Smooth muscle cell (in vitro differentiated cells): Measurements from ENCODE around the gene GPATCH1. TPM values are rescaled to one million over a fixed set of nuclear protein-coding genes. Genes with fewer than 3 reads are reported as not detected.

Experiments used
- DNase-seq: peaks from one replicate; lab custom pipeline; 2025; ENCODE audit not compliant: unreplicated experiment; lab: John Stamatoyannopoulos, UW
- H2AFZ ChIP-seq: fragments of 200-600 bp; sonication (generic); 2 replicates; pipeline ENCODE4 v1.6.0; 2016; ENCODE audit warnings: antibody characterized with exemption, low read depth, mild to moderate bottlenecking
- H3F3A ChIP-seq: fragments of 200-600 bp; sonication (generic); 2 replicates; pipeline ENCODE4 v1.6.0; 2017; ENCODE audit warnings: antibody characterized with exemption, low read depth
- H3K27ac ChIP-seq: fragments of 200-600 bp; sonication (generic); 2 replicates; pipeline ENCODE4 v1.5.1; 2016; ENCODE audit warnings: low read depth, mild to moderate bottlenecking
- H3K27me3 ChIP-seq: fragments of 200-600 bp; sonication (generic); 2 replicates; pipeline ENCODE4 v1.6.1; 2016; ENCODE audit warnings: low read depth, mild to moderate bottlenecking
- H3K36me3 ChIP-seq: fragments of 200-600 bp; sonication (generic); 2 replicates; pipeline ENCODE4 v1.5.1; 2016; ENCODE audit warnings: low read depth
- H3K4me1 ChIP-seq: fragments of 200-600 bp; sonication (generic); 2 replicates; pipeline ENCODE4 v1.5.1; 2016; ENCODE audit warnings: low read depth
- H3K4me2 ChIP-seq: fragments of 200-600 bp; sonication (generic); 2 replicates; pipeline ENCODE4 v1.6.0; 2016; ENCODE audit warnings: mild to moderate bottlenecking
- H3K4me3 ChIP-seq: fragments of 200-600 bp; sonication (generic); 2 replicates; pipeline ENCODE4 v1.5.1; 2016; ENCODE audit warnings: mild to moderate bottlenecking
- H3K79me2 ChIP-seq: fragments of 200-600 bp; sonication (generic); 2 replicates; pipeline ENCODE4 v1.6.0; 2016; ENCODE audit warnings: low read depth, mild to moderate bottlenecking
- H3K9ac ChIP-seq: fragments of 200-600 bp; sonication (generic); 2 replicates; pipeline ENCODE4 v1.6.0; 2016; ENCODE audit warnings: low read depth
- H3K9me3 ChIP-seq: fragments of 200-600 bp; sonication (generic); replicated peaks from 2 replicates; pipeline ENCODE4 v1.5.1; 2016; ENCODE audit warnings: low read depth
- H4K20me1 ChIP-seq: fragments of 200-600 bp; sonication (generic); 2 replicates; pipeline ENCODE4 v1.6.0; 2016; ENCODE audit warnings: low read depth
- CTCF ChIP-seq: fragments of 200-600 bp; sonication (generic); IDR thresholded peaks from 2 replicates; pipeline ENCODE4 v1.5.1; 2017; ENCODE audit warnings: borderline replicate concordance, mild to moderate bottlenecking, antibody characterized with exemption; ENCODE audit not compliant: insufficient read depth, poor library complexity, severe bottlenecking
- WGBS: methylation state at CpG from one replicate; pipeline ENCODE4 v1.1.7; 2016; ENCODE audit warnings: low lambda C conversion rate; 5-methylcytosine and 5-hydroxymethylcytosine counted together
- polyA plus RNA-seq: library from polyadenylated mRNA; unstranded; fragments of >200 nt; fragmentation: Nextera tagmentation; extraction: Ambion mirVana; gene quantifications from 2 replicates; pipeline ENCODE4 v1.2.1, GENCODE V29; 2016
- total RNA-seq: library from RNA; depleted of rRNA; stranded (reverse); fragments of >200 nt; gene quantifications from 2 replicates; pipeline ENCODE4 v1.2.3, GENCODE V29; 2014

The GPATCH1 gene
- total and polyA plus RNA-seq, 2 experiments from 2014 or later: 2.8 to 4.3 TPM

- Histone ChIP-seq H3K9me3 (no peaks in the 10 kb centered on the region), H3K27ac (no peak overlapping the region), H3K9ac (no peak overlapping the region), H3K4me2 (no peak overlapping the region), H3K36me3 (peaks cover 8% of the 10 kb centered on the region), H3K4me1 (no peaks in the 10 kb centered on the region), H3K4me3 (no peak overlapping the region), H2AFZ (no peak overlapping the region), H3F3A (no peaks in the 10 kb centered on the region), H3K79me2 (no peaks in the 10 kb centered on the region), H4K20me1 (no peaks in the 10 kb centered on the region), H3K27me3 (no peaks in the 10 kb centered on the region)
- DNase-seq: no peak
- 97% methylated on average over 6 of the region's 6 CpGs for WGBS
- no peak for TF ChIP-seq CTCF
These were observed 13.6 kb downstream of the GPATCH1 start for GRCh38 chr19:33094436-33095067.

DNA sequence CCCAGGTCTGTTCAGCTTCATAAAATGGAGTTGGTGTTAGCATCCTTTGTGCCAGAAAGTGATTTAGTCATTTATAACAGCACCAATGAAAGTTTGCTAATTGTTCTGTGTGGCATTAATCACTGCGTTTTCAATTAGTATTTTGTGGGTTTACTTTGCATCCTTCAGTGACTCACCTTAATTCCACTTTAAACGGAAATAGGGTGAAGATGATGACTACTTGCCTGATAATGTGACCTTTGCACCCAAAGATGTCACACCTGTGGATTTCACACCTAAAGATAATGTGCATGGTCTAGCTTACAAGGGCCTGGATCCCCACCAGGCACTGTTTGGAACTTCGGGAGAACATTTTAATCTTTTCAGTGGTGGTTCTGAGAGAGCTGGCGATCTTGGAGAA, 15.0 kb downstream of the GPATCH1 start:
- TF ChIP-seq CTCF: no peak
- Histone ChIP-seq H3K36me3 (peaks cover 2% of the 10 kb centered on the region), H3K9ac (no peak overlapping the region), H3K4me3 (no peak overlapping the region), H3K27ac (no peak overlapping the region), H3K27me3 (no peaks in the 10 kb centered on the region), H4K20me1 (no peaks in the 10 kb centered on the region), H3K9me3 (no peaks in the 10 kb centered on the region), H3F3A (no peaks in the 10 kb centered on the region), H3K4me1 (no peaks in the 10 kb centered on the region), H2AFZ (no peak overlapping the region), H3K4me2 (no peak overlapping the region), H3K79me2 (no peaks in the 10 kb centered on the region)
- DNase-seq: no peak
- 92% methylated on average over 4 of the region's 4 CpGs for WGBS

- WGBS: 97% methylated on average over 4 of the region's 4 CpGs
- no peaks in the 10 kb centered on the region for H3K79me2 ChIP-seq
These were observed 17.1 kb downstream of the GPATCH1 start for GRCh38 chr19:33098055-33098534.

More at GRCh38 chr19:33098055-33098534, 17.1 kb downstream of the GPATCH1 start:
- Histone ChIP-seq H3K4me2 (no peak overlapping the region), H3K27ac (no peak overlapping the region), H3K4me1 (no peaks in the 10 kb centered on the region), H3K9me3 (no peaks in the 10 kb centered on the region), H3F3A (no peaks in the 10 kb centered on the region), H3K27me3 (no peaks in the 10 kb centered on the region), H3K9ac (no peak overlapping the region), H3K4me3 (no peak overlapping the region), H2AFZ (no peak overlapping the region), H4K20me1 (no peaks in the 10 kb centered on the region), H3K36me3 (peaks cover 7% of the 10 kb centered on the region)
- no peak for DNase-seq
- TF ChIP-seq CTCF: no peak
